ENCODE measurements around the gene BTBD2. TPM values are rescaled to one million over a fixed set of nuclear protein-coding genes. Genes with fewer than 3 reads are reported as not detected.

The BTBD2 gene
- total RNA-seq, 1 donor from 2014 or later: 62.0 TPM

GRCh38 chr19:2062389-2062729 lies 46.8 kb upstream of the BTBD2 start:
- Histone ChIP-seq H3K36me3 (no peaks in the 10 kb centered on the region), H3K4me1 (peaks cover 60% of the 10 kb centered on the region), H3K27me3 (ENCODE audit: low read depth) (no peaks in the 10 kb centered on the region), H3K9me3 (no peaks in the 10 kb centered on the region), H3K4me3 (peak overlapping the region; percentile 79), H3K27ac (peak overlapping the region; percentile 100)
- intact Hi-C loops (cut with DNase I): no loop called here
- TF ChIP-seq CTCF (IDR thresholded peaks at IDR 0.05): no peak
- DNase-seq (no peak), ATAC-seq (no peak)

GRCh38 chr19:2061495-2062388 lies 46.2 kb upstream of the BTBD2 start:
- Histone ChIP-seq H3K9me3 (no peaks in the 10 kb centered on the region), H3K27ac (peak overlapping the region; percentile 100), H3K27me3 (ENCODE audit: low read depth) (no peaks in the 10 kb centered on the region), H3K4me3 (peak overlapping the region; percentile 79), H3K4me1 (peaks cover 66% of the 10 kb centered on the region), H3K36me3 (no peaks in the 10 kb centered on the region)
- intact Hi-C loops (cut with DNase I): no loop called here
- ATAC-seq (peak; percentile 90 to 93), DNase-seq (peak; percentile 99)
- TF ChIP-seq CTCF (IDR thresholded peaks at IDR 0.05): no peak

GRCh38 chr19:2060884-2061494 lies 45.5 kb upstream of the BTBD2 start:
- Histone ChIP-seq H3K4me3 (peak overlapping the region; percentile 79), H3K27ac (peak overlapping the region; percentile 100), H3K27me3 (ENCODE audit: low read depth) (no peaks in the 10 kb centered on the region), H3K36me3 (no peaks in the 10 kb centered on the region), H3K4me1 (peaks cover 71% of the 10 kb centered on the region), H3K9me3 (no peaks in the 10 kb centered on the region)
- peak; percentile 62 to 67 for ATAC-seq
- intact Hi-C loops (cut with DNase I): no loop called here
- no peak for TF ChIP-seq CTCF (IDR thresholded peaks at IDR 0.05)
- DNase-seq: peak; percentile 85

- peaks cover 80% of the 10 kb centered on the region for H3K4me1 ChIP-seq
Measured at GRCh38 chr19:2059422-2060201, 44.1 kb upstream of the BTBD2 start.

More at GRCh38 chr19:2059422-2060201, 44.1 kb upstream of the BTBD2 start:
- Histone ChIP-seq H3K9me3 (no peaks in the 10 kb centered on the region), H3K36me3 (no peaks in the 10 kb centered on the region), H3K4me3 (peak overlapping the region; percentile 79), H3K27ac (peak overlapping the region; percentile 100), H3K27me3 (ENCODE audit: low read depth) (no peaks in the 10 kb centered on the region)
- ATAC-seq: peak; percentile 76 to 80
- intact Hi-C loops (cut with DNase I): no loop called here
- peak; percentile 92 for DNase-seq
- no peak for TF ChIP-seq CTCF (IDR thresholded peaks at IDR 0.05)
